GM12874 (cell line): ENCODE measurements around the gene SLC16A5.

ENCODE experiments used
- CTCF ChIP-seq: IDR thresholded peaks from 2 replicates; pipeline ENCODE4 v1.5.1; 2011; ENCODE audit warnings: low read depth, mild to moderate bottlenecking, control low read depth, low read length, moderate library complexity; ENCODE audit not compliant: insufficient read depth

SLC16A5 gene

DNA sequence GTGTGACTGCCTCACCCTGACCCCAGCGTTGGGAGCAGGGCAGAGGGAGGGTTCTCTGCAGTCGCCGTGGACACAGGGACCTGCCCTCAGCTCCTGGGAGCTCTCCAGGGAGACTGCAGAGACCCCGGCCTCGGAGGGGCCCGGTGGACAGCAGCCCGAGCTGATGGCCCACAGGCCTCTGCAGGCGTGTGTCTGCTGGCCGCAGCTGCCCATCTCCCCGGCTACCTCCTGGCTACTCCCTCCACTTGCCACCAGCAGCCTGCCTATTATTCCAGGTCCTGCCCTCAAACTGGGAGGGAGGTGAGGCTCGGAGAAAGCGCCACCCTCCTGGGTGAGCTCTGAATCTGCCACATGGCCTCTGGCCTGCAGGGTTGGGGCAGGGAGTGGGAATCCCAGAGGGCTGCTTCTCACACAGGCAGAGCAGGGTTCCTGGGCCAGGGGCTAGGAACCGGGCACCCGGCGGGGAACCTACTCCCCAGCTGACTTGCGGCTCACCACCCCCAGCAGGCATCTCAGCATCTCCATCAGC, 7.2 kb downstream of the SLC16A5 start:
- TF ChIP-seq CTCF: no peak

DNA sequence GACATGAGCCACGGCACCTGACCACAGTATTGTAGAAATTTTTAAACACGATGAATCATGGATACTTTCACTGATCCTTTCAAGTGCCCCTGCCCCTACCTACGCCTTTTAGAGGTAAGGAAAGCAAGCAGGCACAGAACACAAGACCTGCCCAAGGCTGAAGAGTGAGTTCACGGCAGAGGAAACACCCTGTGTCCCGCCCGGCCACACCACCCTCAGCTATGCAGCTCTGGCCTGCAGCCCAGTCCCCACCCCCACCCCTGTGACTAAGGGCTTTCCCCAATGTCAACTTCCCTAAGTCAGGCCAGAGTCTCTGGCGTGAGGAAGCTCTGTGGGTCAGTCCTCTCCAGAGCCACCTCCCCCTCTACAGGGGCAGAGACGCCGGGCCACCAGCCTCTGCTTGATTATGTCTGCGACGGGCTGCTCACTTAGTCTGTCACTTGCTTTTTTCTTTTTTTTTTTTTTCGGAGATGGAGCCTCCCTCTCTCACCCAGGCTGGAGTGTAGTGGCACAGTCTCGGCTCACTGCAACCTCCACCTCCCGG, 8.4 kb downstream of the SLC16A5 start:
- no peak for TF ChIP-seq CTCF

GRCh38 chr17:75097865-75098264, 10.1 kb downstream of the SLC16A5 start:
- no peak for TF ChIP-seq CTCF

- no peak for TF ChIP-seq CTCF
Measured at GRCh38 chr17:75098861-75099260, 11.1 kb downstream of the SLC16A5 start.

GRCh38 chr17:75099881-75100595, 12.3 kb downstream of the SLC16A5 start:
- TF ChIP-seq CTCF: no peak

GRCh38 chr17:75102385-75102821, 14.6 kb downstream of the SLC16A5 start:
- TF ChIP-seq CTCF: no peak

- TF ChIP-seq CTCF: no peak
Measured at GRCh38 chr17:75103601-75104554, 16.1 kb downstream of the SLC16A5 start.
